K562 (cell line): ENCODE data around the gene FAAH. TPM values are rescaled to one million over a fixed set of nuclear protein-coding genes. Genes with fewer than 3 reads are reported as not detected.
A peak's percentile ranks its signal among the peaks of the same experiment; 100 is the strongest.

ENCODE experiments used
- ATAC-seq: fragments of 200-7000 bp; cut with Tn5 transposase; 3 replicates; pipeline ENCODE4 v1.9.1; 2020; ENCODE audit warnings: moderate library complexity
- BruUV-seq: library from RNA; stranded (reverse); fragments of 400-500 nt; replicated peaks from 2 replicates; lab custom pipeline; 2021; lab: Mats Ljungman, UMichigan
- CTCF ChIA-PET: fragments of 300-600 bp; formaldehyde crosslinking; extraction: SDS; loops from one replicate; lab custom pipeline; 2021; ENCODE audit warnings: low intra/inter-chr PET ratio; lab: Yijun Ruan, JAX
- POLR2A ChIA-PET: fragments of 300-600, 350-650 bp; sonication (Branson Sonifier 250); formaldehyde crosslinking; extraction: SDS; loops from one replicate; lab custom pipeline; 2021; ENCODE audit warnings: antibody characterized with exemption, inconsistent platforms; lab: Yijun Ruan, JAX
- DNase-seq, 4 experiments: peaks; one replicate each; pipeline versions ENCODE4 v3.0.0 to v3.0.0-alpha.2; 2011 to 2018; ENCODE audit warnings: low spot score in 3 of 4, mixed read lengths in 3 of 4; ENCODE audit errors: extremely low read depth in 1 of 4
- FAIRE-seq: peaks from 2 replicates; lab custom pipeline; 2011; peaks lifted over from hg19 to GRCh38; lab: Jason Lieb, UNC
- H2AFZ ChIP-seq: 2 replicates; pipeline ENCODE4 v1.6.0; 2011; ENCODE audit warnings: low read depth, low read length, control low read depth, inconsistent platforms
- H3K27ac ChIP-seq: fragments of 200-600 bp; 3 replicates; pipeline ENCODE4 v1.8.0; 2011; ENCODE audit warnings: low read depth, mild to moderate bottlenecking, control low read depth, inconsistent platforms, low read length, moderate library complexity, mixed read lengths; ENCODE audit errors: extremely low read depth
- H3K27me3 ChIP-seq, 2 experiments: fragments of 300-600 bp in 1 of 2; 2 replicates in 1 of 2; 3 replicates in 1 of 2; pipeline versions ENCODE4 v1.6.0 to v1.8.0; 2011; ENCODE audit warnings: inconsistent platforms in 2 of 2, low read length in 2 of 2, mild to moderate bottlenecking in 1 of 2, mixed read lengths in 1 of 2, moderate library complexity in 1 of 2; ENCODE audit not compliant: control insufficient read depth in 2 of 2, insufficient read depth in 2 of 2
- H3K36me3 ChIP-seq: fragments of 300-600 bp; 3 replicates; pipeline ENCODE4 v1.8.0; 2011; ENCODE audit warnings: mild to moderate bottlenecking, low read length, inconsistent platforms; ENCODE audit not compliant: control insufficient read depth, insufficient read depth
- H3K4me1 ChIP-seq, 2 experiments: fragments of 200-600 bp in 1 of 2; replicated peaks in 1 of 2; 2 replicates in 1 of 2; 3 replicates in 1 of 2; pipeline versions ENCODE4 v1.5.1 to v1.8.0; 2011; ENCODE audit warnings: inconsistent platforms in 2 of 2, low read length in 2 of 2, mild to moderate bottlenecking in 1 of 2, mixed read lengths in 1 of 2, moderate library complexity in 1 of 2; ENCODE audit not compliant: control insufficient read depth in 2 of 2, insufficient read depth in 2 of 2
- H3K4me2 ChIP-seq: 2 replicates; pipeline ENCODE4 v1.6.1; 2011; ENCODE audit warnings: low read length, control low read depth, inconsistent platforms, mixed read lengths; ENCODE audit not compliant: insufficient read depth
- H3K4me3 ChIP-seq: fragments of 200-600 bp; sonication (generic), shearing (Covaris generic); 2 replicates; pipeline ENCODE4 v1.5.1; 2016; ENCODE audit warnings: control low read depth, inconsistent platforms
- H3K79me2 ChIP-seq: fragments of 200-600 bp; 3 replicates; pipeline ENCODE4 v1.8.0; 2011; ENCODE audit warnings: low read length, inconsistent platforms; ENCODE audit not compliant: control insufficient read depth, insufficient read depth
- H3K9ac ChIP-seq, 2 experiments: 2 replicates each; pipeline versions ENCODE4 v1.6.0 to v1.6.1; 2011; ENCODE audit warnings: low read depth in 2 of 2, low read length in 2 of 2, control low read depth in 1 of 2, inconsistent platforms in 1 of 2, mild to moderate bottlenecking in 1 of 2, mixed read lengths in 1 of 2; ENCODE audit not compliant: insufficient read depth in 1 of 2
- H3K9me1 ChIP-seq: one replicate; pipeline ENCODE4 v1.6.0; 2011; ENCODE audit warnings: inconsistent platforms, mild to moderate bottlenecking, low read length, moderate library complexity; ENCODE audit not compliant: control insufficient read depth, insufficient read depth
- H3K9me3 ChIP-seq: replicated peaks from 2 replicates; pipeline ENCODE4 v1.5.1; 2011; ENCODE audit warnings: low read depth, low read length, inconsistent platforms; ENCODE audit not compliant: control insufficient read depth, insufficient read depth
- H4K20me1 ChIP-seq: replicated peaks from 2 replicates; pipeline ENCODE4 v1.6.1; 2011; ENCODE audit warnings: low read length, inconsistent platforms, mixed read lengths; ENCODE audit not compliant: control insufficient read depth, insufficient read depth
- CBFA2T3 ChIP-seq: fragments of 450-650 bp; IDR thresholded peaks from 2 replicates; pipeline ENCODE4 v1.6.1; 2017
- CTCF ChIP-seq, 3 experiments: IDR thresholded peaks in 2 of 3; conservative IDR thresholded peaks in 1 of 3; 2 replicates each; pipeline ENCODE4 v1.5.1; 2011 to 2012; ENCODE audit warnings: low read length in 3 of 3, mild to moderate bottlenecking in 3 of 3, control low read depth in 2 of 3, improper control_type of control experiment in 1 of 3, inconsistent platforms in 1 of 3, low read depth in 1 of 3, mixed read lengths in 1 of 3, moderate library complexity in 1 of 3; ENCODE audit not compliant: insufficient read depth in 2 of 3
- ETV5 ChIP-seq: sonication (generic); formaldehyde crosslinking; IDR thresholded peaks from 2 replicates; pipeline ENCODE4 v1.4.0; 2020; ENCODE audit warnings: low read depth, mild to moderate bottlenecking, missing genetic modification reagents
- GTF2F1 ChIP-seq: IDR thresholded peaks from 2 replicates; pipeline ENCODE4 v1.6.1; 2011; ENCODE audit warnings: low read depth, low read length, improper control_type of control experiment
- HEY1 ChIP-seq: fragments of 250-450 bp; sonication (Bioruptor Pico); IDR thresholded peaks from 2 replicates; pipeline ENCODE4 v1.5.0; 2020; ENCODE audit warnings: mild to moderate bottlenecking, moderate library complexity, borderline replicate concordance
- NR2C2 ChIP-seq, 2 experiments: fragments of 200-800 bp in 1 of 2; sonication (Bioruptor generic) in 1 of 2; sonication (generic) in 1 of 2; formaldehyde crosslinking in 1 of 2; IDR thresholded peaks; 2 replicates each; pipeline versions ENCODE4 v1.6.1 to v1.8.0; 2016 to 2022; ENCODE audit warnings: mild to moderate bottlenecking in 1 of 2, missing compliant biosample characterization in 1 of 2, missing genetic modification characterization in 1 of 2, missing genetic modification reagents in 1 of 2
- PCBP2 ChIP-seq: fragments of 200-400 bp; formaldehyde crosslinking; IDR thresholded peaks from 2 replicates; pipeline ENCODE4 v1.6.1; 2018; ENCODE audit warnings: low read length, low read depth, mild to moderate bottlenecking, moderate library complexity; ENCODE audit not compliant: poor library complexity, severe bottlenecking
- ZNF124 ChIP-seq: sonication (generic); formaldehyde crosslinking; IDR thresholded peaks from 2 replicates; pipeline ENCODE4 v1.8.1; 2022; ENCODE audit warnings: missing genetic modification reagents
- ZNF282 ChIP-seq: sonication (generic); formaldehyde crosslinking; IDR thresholded peaks from 2 replicates; pipeline ENCODE4 v1.8.1; 2023; ENCODE audit warnings: missing genetic modification reagents
- ZNF699 ChIP-seq: fragments of 250-450 bp; sonication (Bioruptor Pico); IDR thresholded peaks from 2 replicates; pipeline ENCODE4 v1.8.0; 2021; ENCODE audit warnings: mild to moderate bottlenecking, moderate library complexity; ENCODE audit not compliant: insufficient replicate concordance
- WGBS: fragments of 100-300 bp; shearing (Covaris generic); methylation state at CpG from one replicate; pipeline ENCODE4 v1.1.6; 2016; ENCODE audit warnings: low coverage, mixed read lengths; ENCODE audit not compliant: insufficient coverage; ENCODE audit errors: missing lambda C conversion rate; 5-methylcytosine and 5-hydroxymethylcytosine counted together
- in situ Hi-C: fragments of 300-500 bp; cut with MboI; formaldehyde crosslinking; loops from 4 replicates; pipeline ENCODE4 v1.15.0; 2018; ENCODE audit warnings: inconsistent platforms, mixed read lengths
- intact Hi-C: fragments of 100-400 bp; cut with micrococcal nuclease; formaldehyde crosslinking; loops from 2 replicates; pipeline ENCODE4 v1.14.2; 2022
- polyA plus RNA-seq, 8 experiments: library from polyadenylated mRNA; depleted of rRNA in 4 of 8; stranded (reverse) in 5 of 8; unstranded in 3 of 8; fragments of >200 nt; fragmentation: Nextera tagmentation in 2 of 8; fragmentation: Illumina TruSeq in 1 of 8; extraction: Ambion mirVana in 2 of 8; extraction: Trizol in 1 of 8; gene quantifications; 2 replicates each; pipeline versions ENCODE4 v1.2.1 to v1.2.3, GENCODE V29; 2011 to 2014; ENCODE audit warnings: inconsistent platforms in 1 of 8, missing spikeins in 1 of 8
- total RNA-seq, 7 experiments: library from RNA; depleted of rRNA in 6 of 7; stranded (reverse); fragments of >200 nt in 6 of 7; fragmentation: Illumina TruSeq in 2 of 7; extraction: Trizol in 2 of 7; gene quantifications; 2 replicates each; pipeline versions ENCODE4 v1.2.1 to v1.2.3, GENCODE V29; 2011 to 2021; ENCODE audit warnings: low replicate concordance in 1 of 7

The FAAH gene
- total and polyA plus RNA-seq, 9 of the 15 experiments (the other 6 are each of a cell fraction or from before 2014, with no cell fraction given): 0.06 to 1.1 (median 0.32) TPM

- BruUV-seq: no TSS peak
- POLR2A ChIA-PET: interaction anchor here (1.0 to 1.3 kb wide), 2 partner anchors 10 to 13 kb away, joined by 4 to 5 read pairs; no protein-coding TSS in a partner anchor
- FAIRE-seq (no peak), ATAC-seq (no peak), DNase-seq (no peak)
- H3K36me3 ChIP-seq: no peaks in the 10 kb centered on the region
- no peak overlapping the region for H3K27ac ChIP-seq
- 38% methylated on average over 15 of the region's 16 CpGs for WGBS
- H3K4me2 ChIP-seq: no peak overlapping the region
- H3K79me2 ChIP-seq: no peaks in the 10 kb centered on the region
- no peak for TF ChIP-seq PCBP2
- no peak for TF ChIP-seq ZNF282 (CRISPR knock-in tag)
- no peak for TF ChIP-seq CTCF (IDR thresholded peaks at IDR 0.05 in 2 of 3, conservative IDR thresholded peaks at IDR 0.05 in 1 of 3; ENCODE audit: insufficient read depth in 2 of 3, low read depth in 1 of 3, low read length in 3 of 3)
- no peak for TF ChIP-seq GTF2F1
- TF ChIP-seq CBFA2T3: 0 out of 2 replicates have a peak, but pooled peaks have one; percentile 14
- 0 out of 2 replicates have a peak, but pooled peaks have one; percentile 27 for TF ChIP-seq ETV5 (CRISPR knock-in tag)
- TF ChIP-seq ZNF699 (CRISPR knock-in tag): no peak
- no peak for TF ChIP-seq ZNF124
- TF ChIP-seq NR2C2 (CRISPR knock-in tag; IDR thresholded peaks at IDR 0.05): no peak
- TF ChIP-seq NR2C2 (tag; IDR thresholded peaks at IDR 0.05): no peak
- TF ChIP-seq HEY1 (CRISPR knock-in tag): no peak
- no peak overlapping the region for H3K4me3 ChIP-seq
- H3K9me3 ChIP-seq: no peaks in the 10 kb centered on the region
- no peaks in the 10 kb centered on the region for H3K9me1 ChIP-seq
- no peak overlapping the region for H2AFZ ChIP-seq
- in situ Hi-C loops (no loop called here), intact Hi-C loops (no loop called here)
- CTCF ChIA-PET: no interaction called here
- 0 out of 5 replicates have a peak, but pooled peaks cover 0 to 2% of the 10 kb centered on the region in 2 experiments for H3K27me3 ChIP-seq
- H3K9ac ChIP-seq: peak overlapping the region in 1 of 2 experiments; percentile 59; a peak in 2 of 4 replicates
- no peaks in the 10 kb centered on the region for H4K20me1 ChIP-seq
- H3K4me1 ChIP-seq: peaks cover 30 to 38% of the 10 kb centered on the region in 2 experiments; a peak in 4 of 5 replicates
Observed at GRCh38 chr1:46423574-46424240, 29.6 kb downstream of the FAAH start.
